ENCODE data around the gene YY1AP1. TPM values are rescaled to one million over a fixed set of nuclear protein-coding genes. Genes with fewer than 3 reads are reported as not detected.

Gene YY1AP1
- total RNA-seq, 1 experiment from 2014 or later: 57.5 TPM

DNA sequence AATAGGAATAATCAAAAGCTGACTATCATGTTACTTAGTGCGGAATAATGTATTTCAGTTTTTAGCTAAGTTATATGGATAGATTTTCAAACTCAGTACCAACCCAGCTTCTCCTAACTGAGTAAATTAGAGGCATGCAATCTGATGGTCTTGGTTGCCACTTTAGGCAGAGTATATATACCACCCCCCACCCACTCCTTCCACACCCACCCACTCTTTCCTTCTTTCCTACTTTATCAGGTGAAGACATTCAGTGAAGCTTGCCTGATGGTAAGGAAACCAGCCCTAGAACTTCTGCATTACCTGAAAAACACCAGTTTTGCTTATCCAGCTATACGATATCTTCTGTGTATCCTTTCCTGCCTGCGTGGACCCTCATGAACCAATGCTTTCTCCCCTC, 36.6 kb upstream of the YY1AP1 start:
- Histone ChIP-seq H2AFZ (ENCODE audit: low read length) (no peak overlapping the region), H3T11ph (ENCODE audit: low read length) (no peak overlapping the region), H3K4me2 (ENCODE audit: insufficient read depth, insufficient read length, low read length) (no peak overlapping the region), H4K8ac (replicated peaks; ENCODE audit: insufficient read length, low read depth, low read length) (no peak overlapping the region), H3K79me2 (ENCODE audit: insufficient read depth, low read length) (no peaks in the 10 kb centered on the region), H2AK5ac (ENCODE audit: insufficient read length, low read length) (no peak overlapping the region), H2BK20ac (ENCODE audit: low read depth, low read length, poor library complexity, severe bottlenecking) (no peak overlapping the region), H3K4me1 (ENCODE audit: insufficient read depth, low read length) (no peaks in the 10 kb centered on the region), H3K27ac (ENCODE audit: insufficient read length, low read depth, low read length) (no peak overlapping the region), H2BK12ac (ENCODE audit: insufficient read length, low read depth, low read length) (no peak overlapping the region), H3K23me2 (ENCODE audit: insufficient read length, low read depth, low read length, poor library complexity, severe bottlenecking) (no peaks in the 10 kb centered on the region), H3K14ac (ENCODE audit: insufficient read depth, low read length) (no peak overlapping the region), H4K91ac (ENCODE audit: insufficient read length, low read depth, low read length) (no peak overlapping the region), H4K5ac (ENCODE audit: insufficient read length, low read depth, low read length) (no peak overlapping the region), H3K79me1 (ENCODE audit: insufficient read depth, low read depth, low read length, poor library complexity, severe bottlenecking) (no peaks in the 10 kb centered on the region), H3K4ac (ENCODE audit: low read depth, low read length) (no peak overlapping the region), H3K56ac (ENCODE audit: insufficient read length, low read depth, low read length) (no peak overlapping the region), H3K9me3 (ENCODE audit: control insufficient read depth, low read depth, low read length) (no peaks in the 10 kb centered on the region), H2BK120ac (ENCODE audit: low read depth, low read length, poor library complexity, severe bottlenecking) (no peak overlapping the region), H2BK5ac (ENCODE audit: insufficient read length, low read length) (no peak overlapping the region), H3K9ac (ENCODE audit: extremely low read depth, insufficient read length, low read length) (no peak overlapping the region), H3K27me3 (ENCODE audit: insufficient read depth, low read length) (no peaks in the 10 kb centered on the region), H2BK15ac (ENCODE audit: low read depth, low read length) (no peak overlapping the region), H3K23ac (ENCODE audit: insufficient read length, low read depth, low read length) (no peak overlapping the region), H3K18ac (ENCODE audit: insufficient read length, low read depth, low read length) (no peak overlapping the region), H4K20me1 (ENCODE audit: control insufficient read depth, insufficient read depth, insufficient read length) (no peaks in the 10 kb centered on the region)
- Mint-ChIP-seq H3K4me3 (no peak overlapping the region), H3K27me3 (ENCODE audit: low read depth) (no peaks in the 10 kb centered on the region), H3K4me1 (0 out of 4 replicates have a peak, but pooled peaks cover 0 to 2% of the 10 kb centered on the region in 2 experiments), H3K36me3 (ENCODE audit: insufficient read depth in 1 of 3, low read depth in 3 of 3) (peaks cover 6 to 44% (median 19%) of the 10 kb centered on the region in 3 experiments; a peak in 6 of 7 replicates), H3K9me3 (no peaks in the 10 kb centered on the region), H3K27ac (no peak overlapping the region)
- TF ChIP-seq, protein P1, sequence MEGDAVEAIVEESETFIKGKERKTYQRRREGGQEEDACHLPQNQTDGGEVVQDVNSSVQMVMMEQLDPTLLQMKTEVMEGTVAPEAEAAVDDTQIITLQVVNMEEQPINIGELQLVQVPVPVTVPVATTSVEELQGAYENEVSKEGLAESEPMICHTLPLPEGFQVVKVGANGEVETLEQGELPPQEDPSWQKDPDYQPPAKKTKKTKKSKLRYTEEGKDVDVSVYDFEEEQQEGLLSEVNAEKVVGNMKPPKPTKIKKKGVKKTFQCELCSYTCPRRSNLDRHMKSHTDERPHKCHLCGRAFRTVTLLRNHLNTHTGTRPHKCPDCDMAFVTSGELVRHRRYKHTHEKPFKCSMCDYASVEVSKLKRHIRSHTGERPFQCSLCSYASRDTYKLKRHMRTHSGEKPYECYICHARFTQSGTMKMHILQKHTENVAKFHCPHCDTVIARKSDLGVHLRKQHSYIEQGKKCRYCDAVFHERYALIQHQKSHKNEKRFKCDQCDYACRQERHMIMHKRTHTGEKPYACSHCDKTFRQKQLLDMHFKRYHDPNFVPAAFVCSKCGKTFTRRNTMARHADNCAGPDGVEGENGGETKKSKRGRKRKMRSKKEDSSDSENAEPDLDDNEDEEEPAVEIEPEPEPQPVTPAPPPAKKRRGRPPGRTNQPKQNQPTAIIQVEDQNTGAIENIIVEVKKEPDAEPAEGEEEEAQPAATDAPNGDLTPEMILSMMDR (conservative IDR thresholded peaks at IDR 0.05): no peak
- DNase-seq: no peak
- WGBS (ENCODE audit: extremely low coverage, insufficient read length, low lambda C conversion rate): no CpG with 5 or more reads among the region's 3 CpGs

Data from H9 (cell line).